Adipose tissue (tissue), 3 donors: ENCODE results near the gene CCNB2. TPM values are rescaled to one million over a fixed set of nuclear protein-coding genes. Genes with fewer than 3 reads are reported as not detected.
"Not testable (repeated sequence)": the region's sequence is repeated elsewhere in the genome, so short reads cannot be mapped to it uniquely, and the experiment has no call there.

Experiments
- H3K27ac ChIP-seq: one replicate; pipeline ENCODE4 v1.5.1; 2013; ENCODE audit warnings: low read depth, low read length
- WGBS, 3 donors: extraction: QIAGEN DNeasy Blood & Tissue Kit; methylation state at CpG; one replicate each; pipeline ENCODE4 v1.1.7; 2013; 5-methylcytosine and 5-hydroxymethylcytosine counted together
- polyA plus RNA-seq, 3 donors: library from polyadenylated mRNA; stranded (reverse); fragments of 200-250 nt; gene quantifications; one replicate each; pipeline ENCODE4 v1.2.3, GENCODE V29; 2013
- donor health status: healthy with polysubstance abuse.
- donor health status: Bipolar disorder and iron deficiency.
- donor health status: healthy.

Gene CCNB2
- polyA plus RNA-seq, 3 donors: 0.43 to 0.79 (median 0.44) TPM

GRCh38 chr15:59157840-59158700, 53.1 kb downstream of the CCNB2 start:
- 75 to 90% (median 86%) methylated on average over 9 of the region's 9 CpGs for WGBS, 3 donors
- H3K27ac ChIP-seq: no peak overlapping the region

DNA sequence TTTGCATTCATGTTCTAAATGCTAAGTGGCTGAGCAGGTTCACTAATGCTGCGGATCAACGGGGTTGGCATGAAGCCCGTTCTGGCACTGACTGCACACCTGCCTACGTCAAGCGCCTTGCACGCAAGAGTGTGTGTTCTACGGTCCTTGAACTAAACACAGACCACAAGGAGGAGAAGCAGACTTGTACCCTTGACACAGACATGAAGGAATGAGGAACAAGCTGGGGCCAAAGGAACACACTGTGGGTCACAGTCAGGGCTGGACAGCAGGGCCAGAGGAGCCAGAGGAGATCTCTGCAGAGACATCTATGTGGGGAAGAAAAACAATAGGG, 53.7 kb downstream of the CCNB2 start:
- no peak overlapping the region for H3K27ac ChIP-seq
- WGBS, 3 donors: 77 to 80% (median 79%) methylated on average over 7 of the region's 7 CpGs

DNA sequence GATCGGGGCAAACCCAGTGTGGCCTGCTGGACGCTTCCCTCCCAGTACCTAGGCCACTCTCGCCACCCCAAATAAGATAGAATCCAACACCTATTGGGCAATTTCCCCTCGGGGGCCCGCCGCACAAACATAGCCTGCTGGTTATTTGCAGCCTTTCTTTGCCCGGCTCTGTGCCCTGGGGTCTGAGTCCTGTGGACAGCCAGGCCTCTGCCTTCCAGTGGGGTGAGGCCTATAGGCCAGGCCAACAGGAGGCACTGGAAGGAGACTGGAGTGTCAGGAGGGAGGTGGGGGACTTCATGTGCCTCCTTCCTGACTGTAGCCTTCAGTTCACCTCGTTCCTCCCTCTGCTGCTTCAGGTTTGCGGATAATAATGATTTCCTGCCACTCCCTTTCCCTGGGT, 54.3 kb downstream of the CCNB2 start:
- no peak overlapping the region for H3K27ac ChIP-seq
- whole genome bisulfite sequencing, 3 donors: 60 to 86% (median 67%) methylated on average over 9 of the region's 9 CpGs

GRCh38 chr15:59160880-59161593, 56.1 kb downstream of the CCNB2 start:
- WGBS, 3 donors: 87 to 90% (median 87%) methylated on average over 23 of the region's 23 CpGs
- H3K27ac ChIP-seq: no peak overlapping the region

DNA sequence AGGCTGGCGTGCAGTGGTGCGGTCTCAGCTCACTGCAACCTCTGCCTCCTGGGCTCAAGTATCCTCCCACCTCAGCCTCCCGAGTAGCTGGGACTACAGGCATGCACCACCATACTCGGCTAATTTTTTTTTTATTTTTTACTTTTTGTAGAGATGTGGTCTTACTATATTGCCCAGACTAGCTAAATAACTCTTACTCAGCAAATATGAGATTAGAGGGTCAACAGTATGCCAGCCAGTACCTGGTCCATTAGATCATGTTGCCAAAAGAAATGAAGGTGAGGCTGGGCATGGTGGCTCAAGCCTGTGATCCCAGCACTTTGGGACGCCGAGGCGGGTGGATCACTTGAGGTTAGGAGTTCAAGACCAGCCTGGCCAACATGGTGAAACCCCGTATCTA, 57.1 kb downstream of the CCNB2 start:
- not testable (repeated sequence) for H3K27ac ChIP-seq
- 95 to 96% (median 96%) methylated on average over 8 of the region's 8 CpGs for WGBS, 3 donors

- H3K27ac ChIP-seq: no peak overlapping the region
- 72 to 86% (median 85%) methylated on average over 3 of the region's 3 CpGs for WGBS, 3 donors
Measured at GRCh38 chr15:59165726-59166125, 60.8 kb downstream of the CCNB2 start.

DNA sequence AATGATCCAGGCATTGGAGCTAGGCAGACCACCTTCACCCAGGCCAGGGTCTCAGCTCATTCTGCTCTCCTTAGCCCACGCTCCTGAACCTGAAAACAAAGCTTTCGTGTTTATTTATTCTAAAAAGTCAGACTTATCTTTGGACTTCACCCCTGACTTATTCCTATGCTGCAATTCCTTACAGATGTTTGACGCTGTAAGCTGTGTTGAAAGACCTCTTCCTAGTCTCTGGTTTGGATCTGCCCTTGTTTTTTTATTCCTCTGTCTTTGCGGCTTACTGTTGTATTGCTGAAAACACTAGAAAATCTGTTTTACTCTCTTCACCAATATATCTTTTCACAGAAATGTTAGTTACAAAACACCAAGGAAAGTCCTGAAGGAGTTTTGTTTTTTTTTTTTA, 61.2 kb downstream of the CCNB2 start:
- no peak overlapping the region for H3K27ac ChIP-seq
- WGBS, 3 donors: 50 to 60% (median 56%) methylated on average over 4 of the region's 4 CpGs

DNA sequence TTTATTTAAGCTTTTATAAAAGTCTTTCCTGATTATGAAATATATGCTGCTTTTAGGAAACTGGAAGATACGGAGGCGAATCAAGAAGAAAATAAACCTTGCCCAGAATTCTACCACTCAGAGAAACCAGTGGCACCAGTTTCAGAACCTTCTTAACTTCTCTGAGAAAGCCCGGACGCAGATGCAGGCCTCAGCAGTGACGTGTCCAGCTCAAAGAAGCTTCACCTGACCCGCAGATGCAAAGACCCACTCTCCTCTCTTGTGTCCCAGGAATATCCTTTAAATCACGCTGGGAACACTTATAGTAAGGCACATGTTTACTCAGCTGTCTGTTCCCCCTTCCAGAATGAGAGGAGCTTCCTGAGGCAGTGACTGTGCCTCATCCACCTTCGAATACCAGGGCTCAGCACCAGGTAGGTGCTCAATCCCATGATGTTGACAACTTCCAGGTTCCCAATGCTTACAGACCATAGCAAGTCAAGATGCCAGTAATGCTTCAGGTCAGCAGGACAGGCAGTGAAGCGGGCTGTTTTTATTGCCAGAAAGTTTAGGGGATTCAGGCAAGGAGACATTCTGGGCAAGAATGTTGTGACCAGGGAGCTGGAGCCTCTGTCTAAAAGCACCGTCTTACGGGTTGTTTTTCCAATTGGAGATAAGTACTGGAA, 61.8 kb downstream of the CCNB2 start:
- WGBS, 3 donors: 76 to 83% (median 81%) methylated on average over 11 of the region's 11 CpGs
- no peak overlapping the region for H3K27ac ChIP-seq

GRCh38 chr15:59168536-59168935, 63.6 kb downstream of the CCNB2 start:
- WGBS, 3 donors: 79 to 98% (median 79%) methylated on average over 7 of the region's 7 CpGs
- no peak overlapping the region for H3K27ac ChIP-seq

GRCh38 chr15:59169251-59169708, 64.3 kb downstream of the CCNB2 start:
- 68 to 90% (median 74%) methylated on average over 3 of the region's 3 CpGs for WGBS, 3 donors
- no peak overlapping the region for H3K27ac ChIP-seq

DNA sequence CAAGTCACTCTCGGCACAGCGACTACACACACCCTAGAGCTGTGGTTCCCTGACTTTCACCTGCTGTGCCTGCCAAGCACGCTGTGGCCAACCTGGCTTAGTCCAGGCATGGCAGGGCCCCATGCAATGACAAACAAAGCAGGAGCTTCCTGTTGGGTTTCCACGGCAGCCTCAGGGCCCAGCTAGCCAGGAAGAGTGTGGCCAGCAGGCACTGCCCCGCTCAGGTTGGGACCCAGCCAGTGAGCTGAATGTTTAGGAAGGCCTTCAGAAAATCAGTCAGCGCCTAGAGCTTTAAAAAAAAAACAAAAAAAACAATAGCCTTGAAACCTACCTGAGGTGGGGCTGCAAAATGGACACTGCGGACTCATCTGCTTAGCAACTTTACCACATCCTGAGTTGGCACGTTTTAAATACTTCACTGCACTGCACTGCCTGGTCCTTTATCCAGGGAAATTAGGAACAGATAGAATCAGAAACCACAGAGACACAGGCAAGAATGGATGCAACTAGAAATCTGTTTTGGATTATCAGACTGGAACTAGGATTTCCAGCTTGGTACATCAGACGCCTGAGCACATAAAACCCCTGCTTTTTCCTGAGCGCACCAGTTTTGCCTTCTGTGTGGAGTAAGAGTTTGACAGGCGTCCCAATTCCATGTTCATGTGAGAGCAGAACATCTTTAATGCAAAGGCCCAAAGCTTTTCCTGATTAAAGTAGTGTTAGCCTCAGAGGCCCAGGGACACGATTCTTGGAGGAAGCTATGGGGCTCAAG, 65.5 kb downstream of the CCNB2 start:
- 60 to 67% (median 62%) methylated on average over 12 of the region's 12 CpGs for WGBS, 3 donors
- H3K27ac ChIP-seq: no peak overlapping the region

DNA sequence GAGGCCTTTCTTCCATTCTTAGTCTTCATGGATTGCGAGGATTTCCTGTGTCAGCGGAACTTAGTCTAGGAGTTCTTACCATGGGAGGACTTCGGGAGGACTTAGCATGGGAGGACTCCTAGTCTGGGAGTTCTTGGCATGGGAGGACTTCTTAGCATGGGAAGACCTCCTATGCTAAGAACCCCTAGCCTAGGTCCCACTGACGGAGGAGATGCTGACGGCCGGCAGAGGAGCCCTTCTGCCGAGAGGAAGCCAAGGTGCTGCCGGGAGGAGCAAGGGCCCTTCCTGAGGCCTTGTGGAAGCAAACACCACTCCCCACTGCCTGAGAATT, 66.1 kb downstream of the CCNB2 start:
- no peak overlapping the region for H3K27ac ChIP-seq
- 91 to 98% (median 95%) methylated on average over 8 of the region's 8 CpGs for WGBS, 3 donors

GRCh38 chr15:59172289-59172901, 67.4 kb downstream of the CCNB2 start:
- no peak overlapping the region for H3K27ac ChIP-seq
- 97 to 99% (median 98%) methylated on average over 7 of the region's 7 CpGs for WGBS, 3 donors

DNA sequence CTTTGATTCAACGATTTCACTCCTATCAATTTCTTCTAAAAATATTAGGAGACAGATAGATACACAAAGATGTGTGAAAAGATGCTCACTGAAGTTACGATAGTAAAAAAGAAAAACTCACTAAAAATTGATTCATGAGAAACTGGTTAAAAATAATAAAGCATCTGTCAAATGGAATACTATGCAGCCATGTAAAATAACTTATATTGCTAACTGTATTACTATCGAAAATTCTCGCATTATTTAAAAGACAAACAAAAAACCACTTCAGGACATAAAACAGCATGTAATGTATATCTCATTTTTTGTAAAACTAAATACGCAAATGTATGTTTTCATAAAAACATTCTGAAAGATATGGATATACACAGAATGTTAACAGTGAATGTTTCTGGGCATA, 68.2 kb downstream of the CCNB2 start:
- H3K27ac ChIP-seq: no peak overlapping the region
- WGBS, 3 donors: 97 to 100% (median 97%) methylated on average over 5 of the region's 5 CpGs

- 91 to 92% (median 91%) methylated on average over 12 of the region's 12 CpGs for WGBS, 3 donors
- H3K27ac ChIP-seq: no peak overlapping the region
Measured at GRCh38 chr15:59174151-59174834, 69.3 kb downstream of the CCNB2 start.
